ENCODE results near the gene RFC3.

RFC3 gene

GRCh38 chr13:33794576-33794975, 23.4 kb upstream of the RFC3 start:
- H3K4me3 ChIP-seq (replicated peaks; ENCODE audit: insufficient read depth, low read length) = no peak overlapping the region
- H3K27me3 ChIP-seq (ENCODE audit: insufficient read depth, poor library complexity, severe bottlenecking) = no peaks in the 10 kb centered on the region
- peak in 1 of 2 experiments; percentile 38 for DNase-seq (ENCODE audit: low read depth in 1 of 2, low spot score in 1 of 2)
- TF ChIP-seq CTCF (IDR thresholded peaks at IDR 0.05; ENCODE audit: insufficient read depth, low read length) = no peak
- TF ChIP-seq REST (IDR thresholded peaks at IDR 0.05; ENCODE audit: insufficient replicate concordance, low read depth) = no peak
- no peak for TF ChIP-seq GABPA (IDR thresholded peaks at IDR 0.05; ENCODE audit: low read depth)
- TF ChIP-seq SPI1 (IDR thresholded peaks at IDR 0.05; ENCODE audit: borderline replicate concordance, low read depth) = no peak; the same call in 1 of the 2 replicates
- TF ChIP-seq POLR2AphosphoS5 (IDR thresholded peaks at IDR 0.05; ENCODE audit: low read depth) = no peak
- H3K27ac ChIP-seq (replicated peaks) = no peak overlapping the region

GRCh38 chr13:33796095-33796494, 21.9 kb upstream of the RFC3 start:
- TF ChIP-seq CTCF (IDR thresholded peaks at IDR 0.05; ENCODE audit: insufficient read depth, low read length) (no peak), POLR2AphosphoS5 (IDR thresholded peaks at IDR 0.05; ENCODE audit: low read depth) (no peak), SPI1 (IDR thresholded peaks at IDR 0.05; ENCODE audit: borderline replicate concordance, low read depth) (no peak), GABPA (IDR thresholded peaks at IDR 0.05; ENCODE audit: low read depth) (no peak), REST (IDR thresholded peaks at IDR 0.05; ENCODE audit: insufficient replicate concordance, low read depth) (no peak)
- Histone ChIP-seq H3K27me3 (ENCODE audit: insufficient read depth, poor library complexity, severe bottlenecking) (no peaks in the 10 kb centered on the region), H3K4me3 (replicated peaks; ENCODE audit: insufficient read depth, low read length) (no peak overlapping the region), H3K27ac (replicated peaks) (no peak overlapping the region)
- no peak for DNase-seq (ENCODE audit: low read depth in 1 of 2, low spot score in 1 of 2)

GRCh38 chr13:33797622-33798021, 20.3 kb upstream of the RFC3 start:
- TF ChIP-seq SPI1 (IDR thresholded peaks at IDR 0.05; ENCODE audit: borderline replicate concordance, low read depth) (no peak), GABPA (IDR thresholded peaks at IDR 0.05; ENCODE audit: low read depth) (no peak), CTCF (IDR thresholded peaks at IDR 0.05; ENCODE audit: insufficient read depth, low read length) (no peak), REST (IDR thresholded peaks at IDR 0.05; ENCODE audit: insufficient replicate concordance, low read depth) (no peak), POLR2AphosphoS5 (IDR thresholded peaks at IDR 0.05; ENCODE audit: low read depth) (no peak)
- no peak for DNase-seq (ENCODE audit: low read depth in 1 of 2, low spot score in 1 of 2)
- Histone ChIP-seq H3K4me3 (replicated peaks; ENCODE audit: insufficient read depth, low read length) (no peak overlapping the region), H3K27me3 (ENCODE audit: insufficient read depth, poor library complexity, severe bottlenecking) (no peaks in the 10 kb centered on the region), H3K27ac (replicated peaks) (no peak overlapping the region)
